Measurements from ENCODE around the gene PARG.
"Not testable (repeated sequence)": the region's sequence is repeated elsewhere in the genome, so short reads cannot be mapped to it uniquely, and the experiment has no call there.

PARG gene

GRCh38 chr10:49900406-49900805, 41.4 kb downstream of the PARG start:
- not testable (repeated sequence) for DNase-seq

DNA sequence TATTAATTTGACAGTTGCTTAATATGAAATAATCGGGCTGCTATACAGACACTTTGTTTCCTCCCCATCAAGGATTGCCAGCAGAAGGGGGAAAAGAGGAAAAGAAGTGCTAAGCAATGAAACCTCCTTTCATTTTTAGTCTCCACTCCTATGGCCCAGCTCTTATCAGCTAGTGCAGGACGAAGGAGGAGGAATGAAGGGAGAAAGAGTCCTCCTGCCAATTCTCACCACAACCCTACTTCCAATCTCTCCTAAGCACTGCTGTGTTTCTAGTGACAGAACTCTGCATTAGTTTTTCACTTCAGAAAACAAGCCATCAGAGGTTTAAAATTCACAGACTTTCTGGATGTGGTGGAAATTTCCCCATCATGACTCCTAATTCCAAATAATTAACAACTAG, 41.8 kb downstream of the PARG start:
- not testable (repeated sequence) for DNase-seq

GRCh38 chr10:49890025-49890424, 51.8 kb downstream of the PARG start:
- DNase-seq: not testable (repeated sequence)

GRCh38 chr10:49884739-49885331, 57.0 kb downstream of the PARG start:
- DNase-seq: not testable (repeated sequence)

DNA sequence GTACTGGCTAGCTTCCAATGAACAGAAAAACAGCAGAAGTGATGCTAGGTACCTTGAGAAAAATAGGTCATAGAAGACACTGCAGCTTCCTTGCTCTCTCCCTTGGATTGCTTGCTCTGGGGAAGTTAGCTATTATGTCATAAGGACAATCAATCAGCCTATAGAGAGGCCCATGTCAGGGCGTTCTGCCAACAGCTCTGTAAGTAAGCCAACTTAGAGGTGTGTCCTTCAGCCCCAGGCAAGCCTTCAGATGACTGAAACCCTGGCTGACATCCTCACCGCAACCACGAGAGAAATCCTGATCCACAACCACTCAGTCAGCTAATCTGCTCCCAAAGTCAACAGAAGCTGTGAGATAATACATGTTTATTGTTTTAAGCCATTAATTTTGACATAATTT, 58.0 kb downstream of the PARG start:
- not testable (repeated sequence) for DNase-seq

DNA sequence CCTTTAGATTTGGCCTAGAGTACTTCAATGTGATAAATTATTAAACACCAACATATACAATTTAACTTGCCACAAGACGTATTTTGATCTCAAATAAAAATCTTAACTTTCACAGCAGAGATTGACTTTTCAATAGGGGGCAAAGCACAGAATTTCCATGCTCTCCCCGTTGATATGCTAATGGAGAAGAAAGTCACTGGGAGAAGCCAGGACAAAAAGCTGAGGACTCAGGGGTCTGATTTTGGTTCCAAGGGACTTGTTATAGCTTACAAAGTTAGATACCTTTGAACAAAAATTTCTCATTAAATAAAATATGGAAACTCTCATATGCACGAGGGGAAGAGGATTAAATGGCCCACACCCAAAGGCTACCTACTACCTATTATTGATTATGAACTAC, 59.5 kb downstream of the PARG start:
- not testable (repeated sequence) for DNase-seq

GRCh38 chr10:49872740-49873139, 69.1 kb downstream of the PARG start:
- DNase-seq: not testable (repeated sequence)

DNA sequence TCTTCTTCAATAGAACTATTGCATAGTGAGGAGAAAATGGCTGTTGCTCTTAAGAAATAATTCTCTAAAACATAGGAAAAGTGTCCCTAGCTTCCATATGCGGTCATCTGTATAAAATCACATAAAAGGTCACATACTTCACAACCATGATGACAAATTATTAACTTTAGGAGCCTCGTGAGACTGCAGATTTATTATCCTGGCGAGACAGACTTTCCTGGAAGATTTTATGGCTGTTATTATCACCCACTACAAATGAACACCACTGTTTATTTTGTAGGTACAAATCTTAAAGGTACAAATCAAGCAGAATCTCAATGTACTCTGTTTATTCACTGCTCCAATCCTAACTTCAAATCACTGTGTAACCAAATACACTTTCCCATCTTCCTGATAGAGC, 70.4 kb downstream of the PARG start:
- not testable (repeated sequence) for DNase-seq

DNA sequence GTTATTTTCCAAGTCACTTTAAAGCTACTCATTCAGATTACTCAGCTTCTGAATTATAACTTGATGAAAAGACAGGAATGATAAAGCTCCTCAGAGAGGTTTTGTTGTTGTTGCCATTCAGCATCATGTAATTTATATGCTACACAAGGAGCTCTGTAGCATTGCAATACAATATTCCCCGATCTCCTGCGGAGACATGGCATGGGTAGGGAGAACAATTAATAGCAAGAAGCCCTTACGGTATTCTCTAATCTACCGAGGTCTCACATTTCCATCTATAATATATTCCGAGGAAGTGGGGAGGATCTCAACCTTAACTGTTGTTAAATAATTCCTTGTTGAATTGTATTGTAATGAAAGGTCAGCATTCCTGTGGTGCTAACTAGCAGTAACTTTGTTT, 81.9 kb downstream of the PARG start:
- not testable (repeated sequence) for DNase-seq

GRCh38 chr10:49858697-49859382, 83.0 kb downstream of the PARG start:
- not testable (repeated sequence) for DNase-seq

- not testable (repeated sequence) for DNase-seq
Measured at GRCh38 chr10:49849520-49849919, 92.3 kb downstream of the PARG start.

DNA sequence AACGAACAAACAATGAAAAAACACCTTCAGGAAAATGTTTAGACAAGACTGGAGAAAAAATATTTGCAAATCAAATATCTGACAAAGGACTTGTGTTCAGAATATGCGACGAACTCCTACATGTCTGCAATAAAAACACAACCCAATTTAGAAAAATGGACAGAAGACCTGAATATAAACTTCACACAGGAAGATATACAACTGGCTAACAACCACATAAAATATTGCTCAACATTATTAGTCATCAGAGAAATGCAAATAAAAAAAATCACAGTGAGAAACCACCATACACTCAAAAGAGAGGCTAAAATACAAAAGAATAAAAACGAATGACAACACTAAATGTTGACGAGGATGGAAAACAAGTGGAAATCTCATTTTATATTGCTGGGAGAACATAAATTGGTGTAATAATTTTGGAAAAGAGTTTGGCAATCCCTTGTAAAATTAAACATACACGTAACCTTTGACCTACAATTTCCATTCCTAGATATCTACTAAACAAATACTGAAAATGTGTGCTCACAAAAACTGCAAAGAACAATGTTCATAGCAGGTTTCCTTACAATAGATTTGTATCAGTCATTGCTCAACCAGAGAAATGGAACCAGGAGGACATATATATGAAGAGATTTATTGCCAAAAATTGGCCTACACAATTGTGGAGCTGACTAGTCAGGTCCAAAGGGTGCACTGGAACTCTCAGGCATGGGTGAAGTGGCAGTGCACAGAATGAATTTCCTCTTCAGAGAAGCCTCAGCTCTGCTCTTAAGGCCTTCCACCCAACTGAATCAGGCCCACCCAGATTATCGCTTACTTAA, 96.8 kb downstream of the PARG start:
- no peak for DNase-seq

GRCh38 chr10:49842333-49842628, 99.5 kb downstream of the PARG start:
- DNase-seq: not testable (repeated sequence)

- DNase-seq: no peak
Measured at GRCh38 chr10:49841615-49842332, 100.1 kb downstream of the PARG start.

- no peak for DNase-seq
Measured at GRCh38 chr10:49837685-49838084, 104.1 kb downstream of the PARG start.

GRCh38 chr10:49837051-49837478, 104.8 kb downstream of the PARG start:
- no peak for DNase-seq

DNA sequence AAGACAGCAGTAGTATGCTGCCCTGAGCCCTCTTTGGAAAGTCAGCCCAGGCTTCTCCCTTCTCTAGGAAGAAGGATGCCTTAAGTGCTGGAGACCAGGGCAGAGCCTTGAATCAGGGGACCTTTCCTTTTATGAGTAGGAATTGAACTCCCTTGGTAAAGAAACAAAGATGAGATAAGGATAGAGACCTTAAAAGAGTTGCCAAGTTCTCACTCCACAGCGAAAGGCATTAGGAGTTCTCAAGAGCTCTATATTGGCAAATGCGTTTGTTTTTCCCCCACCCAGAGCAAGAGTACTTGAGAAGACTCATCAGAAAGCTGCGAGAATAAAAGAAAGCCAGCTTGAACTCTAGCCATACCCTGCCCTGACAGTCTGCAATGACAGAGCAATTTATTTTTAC, 106.9 kb downstream of the PARG start:
- DNase-seq: no peak

- DNase-seq: no peak
Measured at GRCh38 chr10:49834201-49834600, 107.6 kb downstream of the PARG start.

DNA sequence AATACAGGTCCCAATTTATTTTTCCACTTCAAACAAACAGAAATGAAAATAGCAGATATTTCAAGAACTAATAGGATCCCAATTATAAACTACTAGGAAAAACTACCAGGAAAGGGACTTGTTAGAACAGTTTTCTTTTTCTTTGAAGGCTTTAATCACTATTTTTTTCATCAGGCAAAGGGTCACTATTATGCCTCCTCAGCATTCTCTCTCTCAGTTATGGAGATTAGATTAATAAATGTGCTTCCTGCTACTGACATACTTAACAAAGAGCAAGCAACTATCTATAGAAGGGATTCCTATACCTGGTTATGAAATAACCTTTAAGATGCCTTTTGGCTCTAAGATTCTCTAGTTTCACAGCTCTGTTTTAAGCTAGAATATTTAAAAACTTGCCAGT, 108.7 kb downstream of the PARG start:
- DNase-seq: no peak

GRCh38 chr10:49831352-49832035, 110.3 kb downstream of the PARG start:
- no peak for DNase-seq

DNA sequence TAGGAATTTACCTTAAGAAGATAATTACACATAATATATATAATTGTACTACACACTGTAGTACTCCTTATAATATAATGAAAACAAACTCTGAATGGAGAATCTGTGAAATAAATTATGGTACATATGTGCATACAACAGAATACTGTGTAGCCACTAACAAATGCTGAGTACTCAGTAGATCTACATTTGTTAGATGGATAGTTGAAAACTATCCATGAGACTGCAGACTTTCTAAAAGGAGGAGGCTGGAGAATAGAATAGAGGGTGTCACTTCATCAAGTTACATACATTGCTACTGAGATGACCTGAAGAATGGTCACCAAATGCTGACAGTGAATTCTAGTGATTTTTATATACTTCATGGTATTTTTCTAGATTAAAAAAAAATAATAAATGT, 111.0 kb downstream of the PARG start:
- DNase-seq: no peak

DNA sequence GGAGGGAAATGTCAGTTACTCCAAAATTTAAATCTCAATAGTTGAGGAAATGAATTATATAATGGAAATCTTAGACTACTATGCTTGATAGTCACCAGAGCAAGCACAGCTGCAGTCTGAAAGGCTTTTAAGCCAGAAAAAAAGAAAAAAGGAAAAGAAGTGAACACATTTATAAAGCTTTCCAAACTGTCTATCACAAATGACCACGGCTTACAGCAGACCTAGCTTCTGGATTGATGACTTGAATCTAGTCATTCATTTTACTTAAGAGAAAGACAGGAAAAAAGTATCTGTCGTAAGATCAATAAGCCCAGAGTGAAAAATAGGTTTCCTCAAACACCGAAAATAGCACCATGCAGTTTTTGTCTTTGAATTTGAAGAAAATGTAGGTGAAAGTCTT, 111.8 kb downstream of the PARG start:
- DNase-seq: no peak

DNA sequence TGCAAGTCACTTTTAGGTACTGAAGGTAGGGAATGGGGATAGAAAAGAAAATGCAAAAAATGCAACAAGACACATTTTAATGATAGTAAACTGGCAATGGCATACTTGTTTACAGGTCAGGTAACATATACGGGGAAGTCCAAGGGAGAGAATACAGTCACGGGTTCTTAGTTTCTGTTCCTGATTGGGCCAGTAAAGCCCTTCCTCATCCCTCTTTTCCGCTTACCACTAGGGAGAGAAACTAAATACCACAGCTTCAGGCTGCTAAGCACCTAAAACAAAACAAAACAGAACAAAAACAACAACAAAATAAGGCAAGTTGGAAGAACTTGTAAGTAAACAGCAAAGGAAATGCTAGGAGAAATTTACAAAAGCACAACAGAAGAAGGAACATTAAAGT, 114.5 kb downstream of the PARG start:
- DNase-seq: no peak
